ENCODE measurements around the gene COA1. TPM values are rescaled to one million over a fixed set of nuclear protein-coding genes. Genes with fewer than 3 reads are reported as not detected.

The COA1 gene
- total RNA-seq, 2 donors from 2014 or later: 24.8 to 45.1 TPM

GRCh38 chr7:43766564-43766963, 37.2 kb upstream of the COA1 start:
- TF ChIP-seq CTCF (IDR thresholded peaks at IDR 0.05): no peak
- H3K9me3 ChIP-seq: no peaks in the 10 kb centered on the region

GRCh38 chr7:43764807-43765491, 35.6 kb upstream of the COA1 start:
- Histone ChIP-seq H3K9ac (ENCODE audit: low read depth in 2 of 2, low read length in 2 of 2) (no peak overlapping the region), H3K4me3 (no peak overlapping the region), H3K27me3 (no peaks in the 10 kb centered on the region), H3K4me1 (peaks cover 3% of the 10 kb centered on the region), H3K9me3 (no peaks in the 10 kb centered on the region), H3K27ac (no peak overlapping the region), H3K36me3 (no peaks in the 10 kb centered on the region)
- no peak for DNase-seq
- intact Hi-C loops (cut with DNase I): no loop called here
- no peak for TF ChIP-seq CTCF (IDR thresholded peaks at IDR 0.05)

More at GRCh38 chr7:43766564-43766963, 37.2 kb upstream of the COA1 start:
- Histone ChIP-seq H3K27ac (no peak overlapping the region), H3K27me3 (no peaks in the 10 kb centered on the region), H3K36me3 (no peaks in the 10 kb centered on the region), H3K4me3 (no peak overlapping the region), H3K9ac (ENCODE audit: low read depth in 2 of 2, low read length in 2 of 2) (no peak overlapping the region), H3K4me1 (peaks cover 3% of the 10 kb centered on the region)
- intact Hi-C loops (cut with DNase I): no loop called here
- DNase-seq: no peak

- no peaks in the 10 kb centered on the region for H3K9me3 ChIP-seq
- intact Hi-C loops (cut with DNase I): no loop called here
These were observed 34.9 kb upstream of the COA1 start for GRCh38 chr7:43764039-43764761.

GRCh38 chr7:43763183-43763582, 33.9 kb upstream of the COA1 start:
- peaks cover 3% of the 10 kb centered on the region for H3K4me1 ChIP-seq

More at GRCh38 chr7:43764039-43764761, 34.9 kb upstream of the COA1 start:
- DNase-seq: peak; percentile 50
- Histone ChIP-seq H3K9ac (ENCODE audit: low read depth in 2 of 2, low read length in 2 of 2) (no peak overlapping the region), H3K27me3 (no peaks in the 10 kb centered on the region), H3K27ac (no peak overlapping the region), H3K4me3 (no peak overlapping the region), H3K36me3 (no peaks in the 10 kb centered on the region), H3K4me1 (peaks cover 3% of the 10 kb centered on the region)
- TF ChIP-seq CTCF (IDR thresholded peaks at IDR 0.05): no peak

More at GRCh38 chr7:43763183-43763582, 33.9 kb upstream of the COA1 start:
- DNase-seq: peak; percentile 15
- TF ChIP-seq CTCF (IDR thresholded peaks at IDR 0.05): no peak
- Histone ChIP-seq H3K4me3 (no peak overlapping the region), H3K27ac (no peak overlapping the region), H3K36me3 (no peaks in the 10 kb centered on the region), H3K27me3 (no peaks in the 10 kb centered on the region), H3K9me3 (no peaks in the 10 kb centered on the region), H3K9ac (ENCODE audit: low read depth in 2 of 2, low read length in 2 of 2) (no peak overlapping the region)
- intact Hi-C loops (cut with DNase I): no loop called here

Measured in colonic mucosa (tissue), 4 donors.